ENCODE measurements around the gene ZNF726.
"Not testable (repeated sequence)": the region's sequence is repeated elsewhere in the genome, so short reads cannot be mapped to it uniquely, and the experiment has no call there.

The ZNF726 gene

GRCh38 chr19:23914402-23915286 lies at the start of gene ZNF726:
ZNF726 (plus strand) TSS chr19:23914886; CDS start chr19:23914995, 109 bp downstream.
- peak within 1 kb of the TSS; percentile 56 for H3K4me3 ChIP-seq (ENCODE audit: low read depth, low read length)
- DNase-seq (ENCODE audit: low read depth): peak; percentile 84
- no peak for TF ChIP-seq CTCF (IDR thresholded peaks at IDR 0.05; ENCODE audit: insufficient read depth, low read depth, low read length, missing control alignments)

- DNase-seq (ENCODE audit: low read depth): no peak
- no peak for TF ChIP-seq CTCF (IDR thresholded peaks at IDR 0.05; ENCODE audit: insufficient read depth, low read depth, low read length, missing control alignments)
- H3K4me3 ChIP-seq (ENCODE audit: low read depth, low read length): no peak overlapping the region
Observed at GRCh38 chr19:23867895-23868294, 46.8 kb upstream of the ZNF726 start.

- no peak for TF ChIP-seq CTCF (IDR thresholded peaks at IDR 0.05; ENCODE audit: insufficient read depth, low read depth, low read length, missing control alignments)
- DNase-seq (ENCODE audit: low read depth): no peak
- no peak overlapping the region for H3K4me3 ChIP-seq (ENCODE audit: low read depth, low read length)
Observed at GRCh38 chr19:23868630-23869029, 46.1 kb upstream of the ZNF726 start.

GRCh38 chr19:23872282-23872919 lies 42.3 kb upstream of the ZNF726 start:
- DNase-seq (ENCODE audit: low read depth): no peak
- no peak for TF ChIP-seq CTCF (IDR thresholded peaks at IDR 0.05; ENCODE audit: insufficient read depth, low read depth, low read length, missing control alignments)
- H3K4me3 ChIP-seq (ENCODE audit: low read depth, low read length): no peak overlapping the region

- H3K4me3 ChIP-seq (ENCODE audit: low read depth, low read length): no peak overlapping the region
- DNase-seq (ENCODE audit: low read depth): no peak
- TF ChIP-seq CTCF (IDR thresholded peaks at IDR 0.05; ENCODE audit: insufficient read depth, low read depth, low read length, missing control alignments): no peak
Observed at GRCh38 chr19:23876261-23876660, 38.4 kb upstream of the ZNF726 start.

GRCh38 chr19:23876756-23877155 lies 37.9 kb upstream of the ZNF726 start:
- not testable (repeated sequence) for DNase-seq (ENCODE audit: low read depth); H3K4me3 ChIP-seq (ENCODE audit: low read depth, low read length)

- TF ChIP-seq CTCF (IDR thresholded peaks at IDR 0.05; ENCODE audit: insufficient read depth, low read depth, low read length, missing control alignments): no peak
- H3K4me3 ChIP-seq (ENCODE audit: low read depth, low read length): no peak overlapping the region
- DNase-seq (ENCODE audit: low read depth): no peak
Observed at GRCh38 chr19:23882493-23882892, 32.2 kb upstream of the ZNF726 start.
